A549 (cell line): ENCODE results near the gene MAN1C1. TPM values are rescaled to one million over a fixed set of nuclear protein-coding genes. Genes with fewer than 3 reads are reported as not detected.

Source experiments
- ATAC-seq, 2 experiments: fragments of 200-7000 bp in 1 of 2; fragments of >200 bp in 1 of 2; cut with Nextera tagmentation in 1 of 2; cut with Tn5 transposase in 1 of 2; 3 replicates each; pipeline versions ENCODE4 v1.8.0 to v1.9.1; 2018 to 2020; ENCODE audit warnings: mild to moderate bottlenecking in 1 of 2, moderate library complexity in 1 of 2
- CTCF ChIA-PET: fragments of 300-600 bp; sonication (Branson Sonifier 250); formaldehyde crosslinking; extraction: SDS; loops from one replicate; lab custom pipeline; 2021; ENCODE audit warnings: antibody characterized with exemption, inconsistent platforms; lab: Yijun Ruan, JAX
- POLR2A ChIA-PET: fragments of 350-600 bp; formaldehyde crosslinking; extraction: SDS; loops from one replicate; lab custom pipeline; 2021; ENCODE audit warnings: antibody characterized with exemption, inconsistent platforms; lab: Yijun Ruan, JAX
- DNase-seq, 2 experiments: peaks; one replicate each; pipeline versions ENCODE4 v3.0.0 to v3.0.0-alpha.2; 2011 to 2016; ENCODE audit warnings: low read depth in 1 of 2, low spot score in 1 of 2
- FAIRE-seq: peaks from 2 replicates; lab custom pipeline; 2011; peaks lifted over from hg19 to GRCh38; lab: Jason Lieb, UNC
- H3K27ac ChIP-seq, 2 experiments: fragments of >200 bp; sonication (Bioruptor Twin); formaldehyde crosslinking; 3 replicates each; pipeline ENCODE4 v1.5.1; 2016 to 2017
- H3K4me1 ChIP-seq: fragments of >200 bp; sonication (Bioruptor Twin); formaldehyde crosslinking; 3 replicates; pipeline ENCODE4 v1.6.1; 2016
- H3K4me2 ChIP-seq: fragments of >200 bp; sonication (Bioruptor Twin); formaldehyde crosslinking; 3 replicates; pipeline ENCODE4 v1.6.1; 2016
- H3K4me3 ChIP-seq: fragments of >200 bp; sonication (Bioruptor Twin); formaldehyde crosslinking; 3 replicates; pipeline ENCODE4 v1.5.1; 2016
- H3K9me3 ChIP-seq: fragments of >200 bp; sonication (Bioruptor Twin); formaldehyde crosslinking; 3 replicates; pipeline ENCODE4 v1.6.1; 2016
- CBX2 ChIP-seq: fragments of 200-600 bp; sonication (generic); IDR thresholded peaks from 2 replicates; pipeline ENCODE4 v1.6.1; 2016; ENCODE audit warnings: low read depth, mild to moderate bottlenecking, borderline replicate concordance
- CBX8 ChIP-seq: fragments of 200-600 bp; sonication (generic); IDR thresholded peaks from 2 replicates; pipeline ENCODE4 v1.6.1; 2016
- CEBPB ChIP-seq, 2 experiments: fragments of >200 bp in 1 of 2; sonication (Bioruptor Twin) in 1 of 2; formaldehyde crosslinking in 1 of 2; IDR thresholded peaks; 2 replicates each; pipeline ENCODE4 v1.6.1; 2012 to 2016
- CHD4 ChIP-seq: fragments of 200-600 bp; sonication (generic); IDR thresholded peaks from 2 replicates; pipeline ENCODE4 v1.6.1; 2016; ENCODE audit warnings: antibody characterized with exemption, mild to moderate bottlenecking, borderline replicate concordance
- EHF ChIP-seq: fragments of 250-450 bp; sonication (Bioruptor Pico); IDR thresholded peaks from 2 replicates; pipeline ENCODE4 v1.5.0; 2020; ENCODE audit warnings: mild to moderate bottlenecking
- EP300 ChIP-seq, 2 experiments: fragments of >200 bp; sonication (Bioruptor Twin); formaldehyde crosslinking; IDR thresholded peaks; 2 replicates in 1 of 2; 3 replicates in 1 of 2; pipeline ENCODE4 v1.6.1; 2016 to 2017
- FOSB ChIP-seq: fragments of 250-450 bp; sonication (Bioruptor Pico); IDR thresholded peaks from 2 replicates; pipeline ENCODE4 v1.5.0; 2020; ENCODE audit warnings: mild to moderate bottlenecking, moderate library complexity
- HDAC2 ChIP-seq: fragments of 200-600 bp; sonication (generic); IDR thresholded peaks from 2 replicates; pipeline ENCODE4 v1.6.1; 2016
- HES2 ChIP-seq: fragments of >200 bp; sonication (Bioruptor Twin); formaldehyde crosslinking; IDR thresholded peaks from 2 replicates; pipeline ENCODE4 v1.6.1; 2016
- HEYL ChIP-seq: fragments of 250-450 bp; sonication (Bioruptor Pico); IDR thresholded peaks from 2 replicates; pipeline ENCODE4 v1.8.0; 2021; ENCODE audit warnings: mild to moderate bottlenecking, moderate library complexity
- HOXA7 ChIP-seq: fragments of 250-450 bp; sonication (Bioruptor Pico); IDR thresholded peaks from 2 replicates; pipeline ENCODE4 v1.5.0; 2020; ENCODE audit warnings: mild to moderate bottlenecking, moderate library complexity
- HOXB13 ChIP-seq: fragments of 250-450 bp; sonication (Bioruptor Pico); IDR thresholded peaks from 2 replicates; pipeline ENCODE4 v1.5.0; 2020; ENCODE audit warnings: low read depth, mild to moderate bottlenecking, moderate library complexity
- HOXB5 ChIP-seq: fragments of 250-450 bp; sonication (Bioruptor Pico); IDR thresholded peaks from 2 replicates; pipeline ENCODE4 v1.5.0; 2020; ENCODE audit warnings: mild to moderate bottlenecking, moderate library complexity
- JUNB ChIP-seq: fragments of >200 bp; sonication (Bioruptor Twin); formaldehyde crosslinking; IDR thresholded peaks from 2 replicates; pipeline ENCODE4 v1.6.1; 2016
- KDM1A ChIP-seq: fragments of 200-600 bp; sonication (generic); IDR thresholded peaks from 2 replicates; pipeline ENCODE4 v1.6.1; 2016; ENCODE audit warnings: low read depth, mild to moderate bottlenecking
- MAX ChIP-seq: IDR thresholded peaks from 2 replicates; pipeline ENCODE4 v1.6.1; 2012
- NFE2L2 ChIP-seq: fragments of 150-350 bp; conservative IDR thresholded peaks from 2 replicates; pipeline ENCODE4 v1.6.1; 2014; ENCODE audit warnings: low read length
- REST ChIP-seq: fragments of 200-600 bp; sonication (generic); IDR thresholded peaks from 2 replicates; pipeline ENCODE4 v1.6.1; 2016; ENCODE audit warnings: antibody characterized with exemption, mild to moderate bottlenecking, moderate library complexity
- RFX5 ChIP-seq: fragments of 450-650 bp; IDR thresholded peaks from 2 replicates; pipeline ENCODE4 v1.7.1; 2014; ENCODE audit warnings: antibody characterized with exemption, mild to moderate bottlenecking, moderate library complexity
- SMC3 ChIP-seq: fragments of >200 bp; sonication (Bioruptor Twin); formaldehyde crosslinking; IDR thresholded peaks from 3 replicates; pipeline ENCODE4 v1.6.1; 2018; ENCODE audit warnings: inconsistent platforms
- TFCP2L1 ChIP-seq: fragments of 250-450 bp; sonication (Bioruptor Pico); IDR thresholded peaks from 2 replicates; pipeline ENCODE4 v1.5.0; 2021; ENCODE audit warnings: mild to moderate bottlenecking
- TP53 ChIP-seq: fragments of 250-450 bp; sonication (Bioruptor Pico); IDR thresholded peaks from 2 replicates; pipeline ENCODE4 v1.5.0; 2021; ENCODE audit warnings: mild to moderate bottlenecking, moderate library complexity
- ZFP36 ChIP-seq: fragments of 450-650 bp; IDR thresholded peaks from 2 replicates; pipeline ENCODE4 v1.6.1; 2014; ENCODE audit warnings: borderline replicate concordance; ENCODE audit not compliant: partially characterized antibody
- WGBS: methylation state at CpG from one replicate; pipeline ENCODE4 v1.1.6; 2017; ENCODE audit errors: missing lambda C conversion rate; 5-methylcytosine and 5-hydroxymethylcytosine counted together
- polyA plus RNA-seq, 4 experiments: library from polyadenylated mRNA; depleted of rRNA in 3 of 4; stranded (reverse); fragments of >200 nt; fragmentation: RNase III in 1 of 4; extraction: RNeasy Plus Mini Kit Qiagen cat#74134 plus additional on column Dnase treatment in 1 of 4; gene quantifications; 2 replicates in 3 of 4; 3 replicates in 1 of 4; pipeline ENCODE4 v1.2.3, GENCODE V29; 2011 to 2017

The MAN1C1 gene
- polyA plus RNA-seq, 2 of the 4 experiments (the other 2 are of a cell fraction), result 0.22 to 0.27 TPM

GRCh38 chr1:25575191-25575590, 41.4 kb upstream of the MAN1C1 start:
- Histone ChIP-seq H3K4me3 (no peak overlapping the region), H3K27ac (no peak overlapping the region), H3K9me3 (no peaks in the 10 kb centered on the region), H3K4me1 (peaks cover 13% of the 10 kb centered on the region), H3K4me2 (no peak overlapping the region)
- WGBS, result 49% methylated on average over 2 of the region's 2 CpGs
- FAIRE-seq, result no peak
- ChIA-PET CTCF (interaction anchor here (0.6 to 1.0 kb wide), 3 partner anchors 10 to 317 kb away, joined by 3 to 5 read pairs (median 3); no protein-coding TSS in a partner anchor), POLR2A (no interaction called here)
- ATAC-seq, result no peak
- no peak for TF ChIP-seq CBX2
- TF ChIP-seq SMC3, result no peak
- no peak for TF ChIP-seq NFE2L2
- no peak for DNase-seq

DNA sequence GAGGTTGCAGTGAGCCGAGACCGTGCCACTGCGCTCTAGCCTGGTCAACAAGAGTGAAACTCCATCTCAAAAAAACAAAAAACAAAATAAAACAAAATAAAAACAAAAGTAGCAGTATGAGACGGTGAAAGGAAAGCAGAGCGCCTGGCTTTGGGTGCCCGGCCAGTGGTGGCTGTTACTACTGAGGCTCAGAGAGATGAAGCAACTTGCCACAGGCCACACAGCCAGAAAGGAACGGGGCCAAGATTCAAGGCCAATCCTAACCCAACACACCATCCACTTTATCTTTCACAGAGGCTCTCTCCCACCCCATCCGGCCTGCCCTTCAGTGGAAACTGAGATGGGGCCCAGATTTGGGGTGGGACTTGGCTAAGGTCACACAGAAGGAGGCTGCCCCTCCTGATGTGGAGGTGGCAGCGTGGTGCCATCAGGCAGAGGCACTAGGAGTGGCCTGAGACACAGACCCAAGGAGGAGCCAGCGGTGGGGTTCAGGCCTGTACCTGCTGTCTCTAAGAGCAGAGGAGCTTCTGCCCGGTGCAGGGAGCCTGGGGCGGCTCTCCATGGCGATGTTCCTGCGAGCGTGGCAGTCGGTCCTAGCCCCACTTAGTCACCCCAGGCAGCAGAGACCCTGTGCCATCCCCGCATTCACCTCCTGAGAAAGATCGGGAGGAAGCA, 40.0 kb upstream of the MAN1C1 start:
- POLR2A ChIA-PET, result no interaction called here
- no peak for TF ChIP-seq FOSB (CRISPR knock-in tag)
- no peak for ATAC-seq
- no peak overlapping the region for H3K4me3 ChIP-seq
- H3K27ac ChIP-seq, result no peak overlapping the region
- 88% methylated on average over 11 of the region's 18 CpGs for WGBS
- CTCF ChIA-PET, result interaction anchor here (0.9 kb wide), 1 partner anchor 78 kb away, joined by 3 read pairs; no protein-coding TSS in a partner anchor
- H3K9me3 ChIP-seq, result no peaks in the 10 kb centered on the region
- FAIRE-seq, result no peak
- no peak overlapping the region for H3K4me2 ChIP-seq
- H3K4me1 ChIP-seq, result peaks cover 13% of the 10 kb centered on the region
- no peak for DNase-seq

DNA sequence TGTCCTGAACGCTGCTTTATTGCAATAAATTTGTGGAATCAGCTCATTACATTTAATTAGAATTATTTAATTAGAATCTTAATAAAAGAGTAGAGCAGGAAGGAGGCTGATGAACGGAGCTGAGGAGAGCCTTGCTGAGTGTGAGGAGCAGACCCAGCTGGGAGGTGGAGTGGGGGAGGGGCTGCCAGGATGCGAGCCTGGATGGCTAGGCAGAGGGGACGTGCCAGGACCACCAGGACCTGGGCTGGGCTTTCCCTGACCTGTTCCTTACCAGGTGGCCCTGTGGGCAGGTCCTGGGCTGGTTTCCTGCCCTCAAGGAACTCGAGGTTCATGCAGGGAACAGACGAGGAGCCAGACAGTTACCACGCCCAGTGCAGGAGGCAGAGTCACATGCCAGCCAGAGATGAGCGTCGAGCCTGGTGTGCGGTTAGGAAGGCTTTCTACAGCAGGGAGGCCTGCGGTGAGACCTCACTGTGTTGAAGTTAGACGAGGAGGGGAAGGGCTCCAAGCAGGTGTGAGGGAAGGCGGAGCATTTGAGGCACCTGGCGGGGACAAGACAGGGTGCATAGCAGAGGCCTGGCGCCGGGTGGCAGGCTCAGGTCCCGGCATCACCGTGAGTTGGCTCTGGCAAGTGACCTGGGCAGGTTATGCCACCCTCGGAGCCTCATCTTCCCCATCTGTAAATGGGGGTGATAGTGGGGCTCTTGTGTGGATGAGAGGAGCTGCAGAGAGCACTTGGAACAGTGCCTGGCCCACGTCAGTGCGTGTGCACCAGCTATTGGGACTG, 39.3 kb upstream of the MAN1C1 start:
- Histone ChIP-seq H3K4me2 (no peak overlapping the region), H3K4me3 (no peak overlapping the region), H3K9me3 (no peaks in the 10 kb centered on the region), H3K27ac (no peak overlapping the region), H3K4me1 (peaks cover 13% of the 10 kb centered on the region)
- POLR2A ChIA-PET, result no interaction called here
- TF ChIP-seq HES2 (no peak), SMC3 (no peak), EP300 (IDR thresholded peaks at IDR 0.05) (no peak), CHD4 (no peak), FOSB (CRISPR knock-in tag) (no peak), MAX (no peak), TFCP2L1 (CRISPR knock-in tag) (no peak), HOXA7 (no peak), CBX8 (no peak), HEYL (no peak), KDM1A (no peak), HDAC2 (no peak)
- 85% methylated on average over 12 of the region's 21 CpGs for WGBS
- DNase-seq, result no peak
- CTCF ChIA-PET, result no interaction called here
- no peak for ATAC-seq
- FAIRE-seq, result no peak

- Histone ChIP-seq H3K4me2 (no peak overlapping the region), H3K27ac (no peak overlapping the region), H3K9me3 (no peaks in the 10 kb centered on the region), H3K4me1 (no peaks in the 10 kb centered on the region), H3K4me3 (no peak overlapping the region)
- 71% methylated on average over 16 of the region's 19 CpGs for WGBS
- ATAC-seq (no peak), DNase-seq (no peak), FAIRE-seq (no peak)
- POLR2A ChIA-PET, result no interaction called here
- CTCF ChIA-PET, result interaction anchor here (1.0 to 1.3 kb wide), 5 partner anchors 10 to 39 kb away, joined by 3 read pairs; no protein-coding TSS in a partner anchor
- TF ChIP-seq HOXB13 (CRISPR knock-in tag) (no peak), ZFP36 (no peak), RFX5 (no peak), TFCP2L1 (CRISPR knock-in tag) (no peak), CEBPB (IDR thresholded peaks at IDR 0.05) (no peak), HOXB5 (no peak), REST (no peak), FOSB (CRISPR knock-in tag) (no peak), JUNB (no peak), TP53 (CRISPR knock-in tag) (no peak), EHF (CRISPR knock-in tag) (no peak)
Measured at GRCh38 chr1:25579292-25580252, 37.0 kb upstream of the MAN1C1 start.
